A549 (cell line): ENCODE measurements around the gene SNTA1.

Source experiments
- BHLHE40 ChIP-seq: IDR thresholded peaks from 2 replicates; pipeline ENCODE4 v1.6.1; 2012; ENCODE audit warnings: low read depth, low read length, inconsistent platforms
- CEBPB ChIP-seq, 2 experiments: fragments of >200 bp in 1 of 2; sonication (Bioruptor Twin) in 1 of 2; formaldehyde crosslinking in 1 of 2; IDR thresholded peaks; 2 replicates each; pipeline ENCODE4 v1.6.1; 2012 to 2016
- CTCF ChIP-seq: fragments of >200 bp; sonication (Bioruptor Twin); formaldehyde crosslinking; IDR thresholded peaks from 3 replicates; pipeline ENCODE4 v1.5.1; 2016
- MAZ ChIP-seq: fragments of 150-350 bp; IDR thresholded peaks from 2 replicates; pipeline ENCODE4 v1.6.1; 2014; ENCODE audit warnings: antibody characterized with exemption, low read depth, low read length, borderline replicate concordance
- PHF8 ChIP-seq: fragments of 200-600 bp; sonication (generic); IDR thresholded peaks from 2 replicates; pipeline ENCODE4 v1.6.1; 2016; ENCODE audit warnings: low read depth, mild to moderate bottlenecking, antibody characterized with exemption, moderate library complexity, borderline replicate concordance
- RAD21 ChIP-seq, 2 experiments: fragments of >200 bp in 1 of 2; sonication (Bioruptor Twin) in 1 of 2; formaldehyde crosslinking in 1 of 2; IDR thresholded peaks in 1 of 2; conservative IDR thresholded peaks in 1 of 2; 2 replicates in 1 of 2; 3 replicates in 1 of 2; pipeline ENCODE4 v1.6.1; 2012 to 2018; ENCODE audit warnings: inconsistent platforms in 1 of 2
- RCOR1 ChIP-seq: fragments of 150-350 bp; IDR thresholded peaks from 2 replicates; pipeline ENCODE4 v1.6.1; 2014; ENCODE audit warnings: antibody characterized with exemption, low read length, low read depth
- TP53 ChIP-seq: fragments of 250-450 bp; sonication (Bioruptor Pico); IDR thresholded peaks from 2 replicates; pipeline ENCODE4 v1.5.0; 2021; ENCODE audit warnings: mild to moderate bottlenecking, moderate library complexity
- TF ChIP-seq, protein P1 (sequence below): IDR thresholded peaks from 2 replicates; pipeline ENCODE4 v1.6.1; 2012; ENCODE audit warnings: low read depth, borderline replicate concordance

- TF ChIP-seq RAD21 (conservative IDR thresholded peaks at IDR 0.05 in 1 of 2, IDR thresholded peaks at IDR 0.05 in 1 of 2) (no peak), PHF8 (no peak), CTCF (no peak), CEBPB (IDR thresholded peaks at IDR 0.05) (no peak), BHLHE40 (no peak), TP53 (no peak), MAZ (no peak), RCOR1 (no peak)
- TF ChIP-seq, protein P1, sequence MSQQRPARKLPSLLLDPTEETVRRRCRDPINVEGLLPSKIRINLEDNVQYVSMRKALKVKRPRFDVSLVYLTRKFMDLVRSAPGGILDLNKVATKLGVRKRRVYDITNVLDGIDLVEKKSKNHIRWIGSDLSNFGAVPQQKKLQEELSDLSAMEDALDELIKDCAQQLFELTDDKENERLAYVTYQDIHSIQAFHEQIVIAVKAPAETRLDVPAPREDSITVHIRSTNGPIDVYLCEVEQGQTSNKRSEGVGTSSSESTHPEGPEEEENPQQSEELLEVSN: no peak
Measured at GRCh38 chr20:33474097-33474873, 30.7 kb upstream of the SNTA1 start.
